Activated T-helper 2 cell treated with anti-CD3 and anti-CD28 coated beads, Interferon-gamma antibody, Interleukin-2, Interleukin-4, amounts not matched to agents 10 μg/mL and 5 μg/mL and 100 μg/mL, durations not matched to agents 14 hours and 24 hours and 36 hours (primary cell): ENCODE measurements around the gene RGS13. TPM values are rescaled to one million over a fixed set of nuclear protein-coding genes. Genes with fewer than 3 reads are reported as not detected.

Experiments used
- DNase-seq: peaks from one replicate; pipeline ENCODE4 v3.0.0; 2021; ENCODE audit warnings: low spot score
- H3K27ac Mint-ChIP-seq: one replicate; pipeline ENCODE4 v1.8.0; 2021; ENCODE audit warnings: mixed read lengths
- H3K27me3 Mint-ChIP-seq: one replicate; pipeline ENCODE4 v1.8.0; 2021; ENCODE audit warnings: low read depth, mixed read lengths
- H3K36me3 Mint-ChIP-seq: one replicate; pipeline ENCODE4 v1.8.0; 2021; ENCODE audit warnings: low read depth, mixed read lengths
- H3K4me1 Mint-ChIP-seq: one replicate; pipeline ENCODE4 v1.8.0; 2021; ENCODE audit warnings: low read depth, mixed read lengths
- H3K4me3 Mint-ChIP-seq: one replicate; pipeline ENCODE4 v1.8.0; 2021; ENCODE audit warnings: low read depth, mild to moderate bottlenecking, moderate library complexity, mixed read lengths
- H3K9me3 Mint-ChIP-seq: one replicate; pipeline ENCODE4 v1.8.0; 2021; ENCODE audit warnings: mixed read lengths
- intact Hi-C: fragments of 100-400 bp; cut with micrococcal nuclease; formaldehyde crosslinking; loops from one replicate; pipeline ENCODE4 v1.15.1; 2023
- total RNA-seq: library from RNA; stranded (reverse); gene quantifications from 2 replicates; pipeline ENCODE4 v1.2.3, GENCODE V29; 2022

RGS13 gene
- total RNA-seq, 1 donor from 2014 or later, result not detected

- H3K4me3 Mint-ChIP-seq, result no peak overlapping the region
- no peaks in the 10 kb centered on the region for H3K36me3 Mint-ChIP-seq
- intact Hi-C loops, result loop anchor here (1.0 to 10.0 kb wide), 4 partner anchors 63 to 189 kb away; partner anchors contain the start of genes RGS1 and RGS2
- no peaks in the 10 kb centered on the region for H3K9me3 Mint-ChIP-seq
- peaks cover 3% of the 10 kb centered on the region for H3K27me3 Mint-ChIP-seq
- H3K27ac Mint-ChIP-seq, result peak overlapping the region; percentile 36
- peaks cover 17% of the 10 kb centered on the region for H3K4me1 Mint-ChIP-seq
- DNase-seq, result no peak
Measured at GRCh38 chr1:192703283-192704206, 67.6 kb downstream of the RGS13 start.

DNA sequence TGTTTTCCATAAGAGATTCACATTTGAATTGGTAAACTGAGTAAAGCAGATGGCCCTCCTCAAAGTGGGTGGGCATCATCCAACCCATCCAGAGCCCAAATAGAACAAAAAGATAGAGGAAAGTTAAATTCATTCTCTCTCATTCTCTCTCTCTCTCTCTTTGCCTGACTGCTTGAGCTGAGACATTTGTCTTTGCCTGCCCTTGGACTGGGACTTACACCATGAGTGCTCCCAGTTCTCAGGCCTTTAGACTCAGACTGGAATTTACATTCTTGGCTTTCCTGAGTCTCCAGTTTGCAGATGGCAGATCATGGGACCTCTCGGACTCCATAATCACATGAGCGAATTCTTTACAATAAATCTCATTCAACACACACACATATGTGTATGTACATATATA lies 69.6 kb downstream of the RGS13 start:
- Mint-ChIP-seq H3K36me3 (no peaks in the 10 kb centered on the region), H3K27ac (no peak overlapping the region), H3K4me1 (peaks cover 17% of the 10 kb centered on the region), H3K4me3 (no peak overlapping the region), H3K9me3 (no peaks in the 10 kb centered on the region), H3K27me3 (no peaks in the 10 kb centered on the region)
- intact Hi-C loops, result loop anchor here (10.0 kb wide), 1 partner anchor 191 kb away; no protein-coding TSS in a partner anchor
- DNase-seq, result no peak

DNA sequence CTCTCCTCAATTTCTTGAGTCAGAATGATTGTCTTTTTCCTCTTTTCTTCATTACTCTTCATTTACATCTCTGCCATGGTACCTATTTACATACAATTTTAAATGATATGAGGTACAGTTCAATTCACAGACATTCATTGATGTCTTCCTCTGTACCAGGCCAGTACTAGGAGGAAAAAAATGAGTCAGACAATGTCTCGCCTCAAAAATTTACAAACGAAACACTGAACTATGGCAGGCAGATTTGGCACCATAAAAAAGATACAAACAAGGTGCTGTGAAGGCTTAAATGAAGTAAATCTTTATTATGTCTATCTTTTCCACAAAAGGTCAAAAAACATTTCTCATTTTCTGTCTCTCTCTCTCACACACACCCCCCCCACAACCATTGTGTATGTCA lies 71.0 kb downstream of the RGS13 start:
- no peak overlapping the region for H3K4me3 Mint-ChIP-seq
- no peak overlapping the region for H3K27ac Mint-ChIP-seq
- no peaks in the 10 kb centered on the region for H3K9me3 Mint-ChIP-seq

GRCh38 chr1:192707978-192708547 lies 72.1 kb downstream of the RGS13 start:
- intact Hi-C loops, result loop anchor here (10.0 kb wide), 1 partner anchor 193 kb away; no protein-coding TSS in a partner anchor
- peaks cover 8% of the 10 kb centered on the region for H3K4me1 Mint-ChIP-seq
- DNase-seq, result no peak
- H3K27me3 Mint-ChIP-seq, result peaks cover 2% of the 10 kb centered on the region
- H3K27ac Mint-ChIP-seq, result no peak overlapping the region
- no peak overlapping the region for H3K4me3 Mint-ChIP-seq
- no peaks in the 10 kb centered on the region for H3K9me3 Mint-ChIP-seq
- H3K36me3 Mint-ChIP-seq, result no peaks in the 10 kb centered on the region

More for the DNA sequence above, 71.0 kb downstream of the RGS13 start:
- Mint-ChIP-seq H3K27me3 (peaks cover 2% of the 10 kb centered on the region), H3K4me1 (peaks cover 11% of the 10 kb centered on the region), H3K36me3 (no peaks in the 10 kb centered on the region)
- DNase-seq, result no peak
- intact Hi-C loops, result loop anchor here (10.0 kb wide), 1 partner anchor 192 kb away; no protein-coding TSS in a partner anchor

GRCh38 chr1:192709544-192709943 lies 73.6 kb downstream of the RGS13 start:
- Mint-ChIP-seq H3K27ac (no peak overlapping the region), H3K27me3 (peaks cover 2% of the 10 kb centered on the region), H3K9me3 (no peaks in the 10 kb centered on the region), H3K4me1 (no peaks in the 10 kb centered on the region), H3K36me3 (no peaks in the 10 kb centered on the region), H3K4me3 (no peak overlapping the region)
- no peak for DNase-seq
- intact Hi-C loops, result loop anchor here (10.0 kb wide), 1 partner anchor 195 kb away; no protein-coding TSS in a partner anchor

Other genes starting within 250 kb of the RGS13 start
- gene RGS1, start 60.4 kb upstream of the RGS13 start, total RNA-seq, result 4.2 and 4.3 TPM in 2 replicates
- gene RGS2, start 172.9 kb downstream of the RGS13 start, total RNA-seq, result 5.0 and 5.8 TPM in 2 replicates